Measurements from ENCODE around the gene D2HGDH.

DNA sequence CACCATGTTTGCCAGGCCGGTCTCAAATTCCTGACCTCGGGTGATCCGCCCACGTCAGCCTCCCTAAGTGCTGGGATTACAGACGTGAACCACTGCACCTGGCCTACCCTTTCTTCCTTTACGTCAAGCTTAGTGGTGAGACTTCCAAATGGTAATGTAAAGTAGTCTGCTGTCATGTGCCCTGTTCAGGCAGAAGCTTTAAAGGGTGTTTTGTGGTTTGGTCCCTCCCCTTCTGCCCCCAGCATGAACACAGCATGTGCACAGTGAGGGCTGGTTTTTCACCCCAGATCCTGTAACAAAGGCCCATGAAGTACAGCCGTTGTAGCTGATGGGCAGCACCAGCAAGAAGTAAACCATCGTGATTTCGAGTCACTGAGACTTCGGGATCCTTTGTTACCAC lies 45.1 kb upstream of the D2HGDH start:
- TF ChIP-seq, protein P1, sequence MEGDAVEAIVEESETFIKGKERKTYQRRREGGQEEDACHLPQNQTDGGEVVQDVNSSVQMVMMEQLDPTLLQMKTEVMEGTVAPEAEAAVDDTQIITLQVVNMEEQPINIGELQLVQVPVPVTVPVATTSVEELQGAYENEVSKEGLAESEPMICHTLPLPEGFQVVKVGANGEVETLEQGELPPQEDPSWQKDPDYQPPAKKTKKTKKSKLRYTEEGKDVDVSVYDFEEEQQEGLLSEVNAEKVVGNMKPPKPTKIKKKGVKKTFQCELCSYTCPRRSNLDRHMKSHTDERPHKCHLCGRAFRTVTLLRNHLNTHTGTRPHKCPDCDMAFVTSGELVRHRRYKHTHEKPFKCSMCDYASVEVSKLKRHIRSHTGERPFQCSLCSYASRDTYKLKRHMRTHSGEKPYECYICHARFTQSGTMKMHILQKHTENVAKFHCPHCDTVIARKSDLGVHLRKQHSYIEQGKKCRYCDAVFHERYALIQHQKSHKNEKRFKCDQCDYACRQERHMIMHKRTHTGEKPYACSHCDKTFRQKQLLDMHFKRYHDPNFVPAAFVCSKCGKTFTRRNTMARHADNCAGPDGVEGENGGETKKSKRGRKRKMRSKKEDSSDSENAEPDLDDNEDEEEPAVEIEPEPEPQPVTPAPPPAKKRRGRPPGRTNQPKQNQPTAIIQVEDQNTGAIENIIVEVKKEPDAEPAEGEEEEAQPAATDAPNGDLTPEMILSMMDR (IDR thresholded peaks at IDR 0.05; ENCODE audit: borderline replicate concordance, extremely low read depth, low read length, poor library complexity, severe bottlenecking), result no peak
- TF ChIP-seq EZH2 (IDR thresholded peaks at IDR 0.05; ENCODE audit: borderline replicate concordance, low read depth, low read length, severe bottlenecking), result no peak
